H1 (cell line): Measurements from ENCODE around the gene WDR49. TPM values are rescaled to one million over a fixed set of nuclear protein-coding genes. Genes with fewer than 3 reads are reported as not detected.

Experiments used
- CHD7 ChIP-seq: fragments of 300-600 bp; sonication (generic); IDR thresholded peaks from 2 replicates; pipeline ENCODE4 v1.7.1; 2012; ENCODE audit warnings: low read length, moderate library complexity, mild to moderate bottlenecking, inconsistent platforms; ENCODE audit not compliant: insufficient replicate concordance
- EGR1 ChIP-seq: IDR thresholded peaks from 2 replicates; pipeline ENCODE4 v1.6.1; 2011; ENCODE audit warnings: low read depth, low read length, borderline replicate concordance
- GTF2F1 ChIP-seq: IDR thresholded peaks from 2 replicates; pipeline ENCODE4 v1.6.1; 2012; ENCODE audit warnings: low read depth, low read length, improper control_type of control experiment, borderline replicate concordance
- NANOG ChIP-seq: IDR thresholded peaks from 2 replicates; pipeline ENCODE4 v1.6.1; 2011; ENCODE audit warnings: low read length, low read depth, mild to moderate bottlenecking, inconsistent platforms; ENCODE audit not compliant: insufficient read depth, poor library complexity, severe bottlenecking
- PHF8 ChIP-seq: fragments of 200-600 bp; sonication (generic); conservative IDR thresholded peaks from 2 replicates; pipeline ENCODE4 v1.7.1; 2012; ENCODE audit warnings: low read depth, mild to moderate bottlenecking, inconsistent platforms, low read length, moderate library complexity
- RNF2 ChIP-seq: fragments of 200-900, 300-1000 bp; sonication (generic); IDR thresholded peaks from 2 replicates; pipeline ENCODE4 v1.7.1; 2016; ENCODE audit warnings: borderline replicate concordance, low read depth, mild to moderate bottlenecking, antibody characterized with exemption, low read length; ENCODE audit not compliant: poor library complexity, severe bottlenecking; ENCODE audit errors: missing control alignments
- SIN3A ChIP-seq, 2 experiments: IDR thresholded peaks in 1 of 2; conservative IDR thresholded peaks in 1 of 2; 2 replicates each; pipeline ENCODE4 v1.6.1; 2011 to 2012; ENCODE audit warnings: low read length in 2 of 2, improper control_type of control experiment in 1 of 2, low read depth in 1 of 2, mild to moderate bottlenecking in 1 of 2
- SIRT6 ChIP-seq: IDR thresholded peaks from one replicate; pipeline ENCODE4 v1.7.1; 2012; ENCODE audit warnings: low read length, inconsistent platforms
- TAF7 ChIP-seq: optimal IDR thresholded peaks from 2 replicates; pipeline ENCODE3; 2011; ENCODE audit warnings: low read depth, mild to moderate bottlenecking, inconsistent platforms, low read length, moderate library complexity, borderline replicate concordance
- TEAD4 ChIP-seq: IDR thresholded peaks from 2 replicates; pipeline ENCODE4 v1.6.1; 2012; ENCODE audit warnings: low read depth, low read length, inconsistent platforms, mixed read lengths
- polyA plus RNA-seq, 7 experiments: library from polyadenylated mRNA; depleted of rRNA in 3 of 7; stranded (reverse) in 5 of 7; unstranded in 2 of 7; fragments of >200 nt in 5 of 7; fragments of 200-250 nt in 2 of 7; gene quantifications; 1 replicate in 5 of 7; 2 replicates in 1 of 7; 4 replicates in 1 of 7; pipeline versions ENCODE4 v1.2.1 to v1.2.3, GENCODE V29; 2011 to 2013; ENCODE audit warnings: missing spikeins in 2 of 7, mixed read lengths in 2 of 7
- total RNA-seq: library from RNA; stranded (reverse); fragmentation: NEBNext Ultra II Directional; extraction: Animal tissue kit (Norgen Biotek cat#: 25700); gene quantifications from 2 replicates; pipeline ENCODE4 v1.2.1, GENCODE V29; 2021

Gene WDR49
- total and polyA plus RNA-seq, 2 of the 8 experiments (the other 6 are each of a cell fraction or from before 2014, with no cell fraction given): 0.50 to 1.7 TPM

GRCh38 chr3:167653760-167654159 is at the start of gene WDR49 (continued):
- TF ChIP-seq CHD7 (peak; percentile 94), GTF2F1 (no peak), TEAD4 (peak; percentile 70; the same call in 1 of the 2 replicates), EGR1 (no peak), TAF7 (peak; percentile 51), SIN3A (conservative IDR thresholded peaks at IDR 0.05 in 1 of 2, IDR thresholded peaks at IDR 0.05 in 1 of 2; ENCODE audit: low read depth in 1 of 2, low read length in 2 of 2) (no peak), NANOG (peak; percentile 91), SIRT6 (no peak), PHF8 (no peak), RNF2 (no peak)
